GM18519 (cell line): Measurements from ENCODE around the gene ZNF555.
A peak's percentile ranks its signal among the peaks of the same experiment; 100 is the strongest.
"Not testable (repeated sequence)": the region's sequence is repeated elsewhere in the genome, so short reads cannot be mapped to it uniquely, and the experiment has no call there.

Source experiments
- ATAC-seq: cut with Tn5 transposase; IDR thresholded peaks from one replicate; pipeline ENCODE4 v1.9.1; 2021; ENCODE audit warnings: mild to moderate bottlenecking, moderate library complexity; ENCODE audit not compliant: unreplicated experiment, low FRiP score

The ZNF555 gene

GRCh38 chr19:2806736-2807378, 34.4 kb upstream of the ZNF555 start:
- ATAC-seq, result no peak

GRCh38 chr19:2807379-2808128, 33.7 kb upstream of the ZNF555 start:
- ATAC-seq, result no peak

- ATAC-seq, result no peak
These were observed 32.9 kb upstream of the ZNF555 start for GRCh38 chr19:2808129-2808941.

GRCh38 chr19:2809387-2810140, 31.7 kb upstream of the ZNF555 start:
- ATAC-seq, result no peak

GRCh38 chr19:2810141-2811091, 30.9 kb upstream of the ZNF555 start:
- ATAC-seq, result no peak

- no peak for ATAC-seq
These were observed 30.0 kb upstream of the ZNF555 start for GRCh38 chr19:2811221-2811722.

- ATAC-seq, result no peak
These were observed 29.4 kb upstream of the ZNF555 start for GRCh38 chr19:2811735-2812413.

GRCh38 chr19:2812414-2813234, 28.7 kb upstream of the ZNF555 start:
- no peak for ATAC-seq

- no peak for ATAC-seq
These were observed 27.8 kb upstream of the ZNF555 start for GRCh38 chr19:2813235-2814160.

- ATAC-seq, result no peak
These were observed 26.8 kb upstream of the ZNF555 start for GRCh38 chr19:2814426-2814825.

GRCh38 chr19:2815191-2815614, 26.1 kb upstream of the ZNF555 start:
- no peak for ATAC-seq

- no peak for ATAC-seq
These were observed 25.4 kb upstream of the ZNF555 start for GRCh38 chr19:2815923-2816322.

GRCh38 chr19:2816641-2817040, 24.6 kb upstream of the ZNF555 start:
- ATAC-seq, result no peak

- ATAC-seq, result not testable (repeated sequence)
These were observed 23.9 kb upstream of the ZNF555 start for GRCh38 chr19:2817237-2817829.

- peak; percentile 69 for ATAC-seq
These were observed 21.6 kb upstream of the ZNF555 start, which contains the start of gene ZNF554 for GRCh38 chr19:2819540-2820111. Gene ZNF554 (plus strand): TSS chr19:2819868. CDS start chr19:2820072, 204 bp downstream.

GRCh38 chr19:2820112-2820702, 21.1 kb upstream of the ZNF555 start:
- ATAC-seq, result peak; percentile 4
